K562 (cell line): Measurements from ENCODE around the gene WWOX. TPM values are rescaled to one million over a fixed set of nuclear protein-coding genes. Genes with fewer than 3 reads are reported as not detected.
A peak's percentile ranks its signal among the peaks of the same experiment; 100 is the strongest.

Experiments
- ARID1B ChIP-seq: fragments of 450-650 bp; IDR thresholded peaks from 2 replicates; pipeline ENCODE4 v1.6.1; 2016; ENCODE audit warnings: antibody characterized with exemption, mild to moderate bottlenecking, inconsistent platforms
- CREB3L1 ChIP-seq: fragments of 450-650 bp; IDR thresholded peaks from 2 replicates; pipeline ENCODE4 v1.6.1; 2014; ENCODE audit warnings: low read depth, mild to moderate bottlenecking, moderate library complexity, borderline replicate concordance
- HOXB6 ChIP-seq: fragments of 250-450 bp; sonication (Bioruptor Pico); IDR thresholded peaks from 2 replicates; pipeline ENCODE4 v1.5.1; 2022; ENCODE audit warnings: mild to moderate bottlenecking, borderline replicate concordance
- NFIC ChIP-seq: fragments of 450-650 bp; IDR thresholded peaks from 2 replicates; pipeline ENCODE4 v1.6.1; 2017; ENCODE audit warnings: mild to moderate bottlenecking, inconsistent platforms
- PBX2 ChIP-seq, 2 experiments: IDR thresholded peaks in 1 of 2; conservative IDR thresholded peaks in 1 of 2; 2 replicates each; pipeline ENCODE4 v1.6.1; 2016; ENCODE audit warnings: low read depth in 2 of 2, mild to moderate bottlenecking in 1 of 2, missing compliant biosample characterization in 1 of 2, missing genetic modification characterization in 1 of 2, moderate library complexity in 1 of 2
- RCOR1 ChIP-seq, 2 experiments: IDR thresholded peaks; 2 replicates each; pipeline ENCODE4 v1.6.1; 2012; ENCODE audit warnings: low read depth in 2 of 2, low read length in 2 of 2, borderline replicate concordance in 1 of 2, improper control_type of control experiment in 1 of 2
- TAL1 ChIP-seq: fragments of 450-650 bp; IDR thresholded peaks from 2 replicates; pipeline ENCODE4 v1.6.1; 2016; ENCODE audit warnings: mild to moderate bottlenecking
- TRIM24 ChIP-seq, 2 experiments: fragments of 450-650 bp; IDR thresholded peaks; 2 replicates each; pipeline ENCODE4 v1.6.1; 2016
- XRCC5 ChIP-seq: fragments of 200-400 bp; formaldehyde crosslinking; IDR thresholded peaks from 2 replicates; pipeline ENCODE4 v1.6.1; 2017; ENCODE audit warnings: low read depth, mild to moderate bottlenecking, low read length
- ZMIZ1 ChIP-seq, 2 experiments: fragments of 150-350 bp in 1 of 2; IDR thresholded peaks; 2 replicates each; pipeline ENCODE4 v1.6.1; 2012 to 2016; ENCODE audit warnings: low read depth in 2 of 2, low read length in 2 of 2, mild to moderate bottlenecking in 1 of 2, moderate library complexity in 1 of 2
- ZNF407 ChIP-seq: fragments of 450-650 bp; IDR thresholded peaks from 2 replicates; pipeline ENCODE4 v1.6.1; 2016; ENCODE audit warnings: low read depth
- polyA plus RNA-seq, 8 experiments: library from polyadenylated mRNA; depleted of rRNA in 4 of 8; stranded (reverse) in 5 of 8; unstranded in 3 of 8; fragments of >200 nt; fragmentation: Nextera tagmentation in 2 of 8; fragmentation: Illumina TruSeq in 1 of 8; extraction: Ambion mirVana in 2 of 8; extraction: Trizol in 1 of 8; gene quantifications; 2 replicates each; pipeline versions ENCODE4 v1.2.1 to v1.2.3, GENCODE V29; 2011 to 2014; ENCODE audit warnings: inconsistent platforms in 1 of 8, missing spikeins in 1 of 8
- total RNA-seq, 7 experiments: library from RNA; depleted of rRNA in 6 of 7; stranded (reverse); fragments of >200 nt in 6 of 7; fragmentation: Illumina TruSeq in 2 of 7; extraction: Trizol in 2 of 7; gene quantifications; 2 replicates each; pipeline versions ENCODE4 v1.2.1 to v1.2.3, GENCODE V29; 2011 to 2021; ENCODE audit warnings: low replicate concordance in 1 of 7

The WWOX gene
- total and polyA plus RNA-seq, 9 of the 15 experiments (the other 6 are each of a cell fraction or from before 2014, with no cell fraction given) = 1.6 to 22.7 (median 8.1) TPM

GRCh38 chr16:78993346-78993745 lies 893.9 kb downstream of the WWOX start (continued):
- TF ChIP-seq ZNF407 (0 out of 2 replicates have a peak, but pooled peaks have one; percentile 46), NFIC (peak; percentile 74), TAL1 (peak; percentile 93), RCOR1 (IDR thresholded peaks at IDR 0.05; ENCODE audit: borderline replicate concordance in 1 of 2, low read depth in 2 of 2, low read length in 2 of 2) (peak in 1 of 2 experiments; percentile 35; a peak in 1 of 4 replicates), ZMIZ1 (IDR thresholded peaks at IDR 0.05; ENCODE audit: low read depth in 2 of 2, low read length in 2 of 2) (0 out of 4 replicates have a peak, but pooled peaks of 1 of the 2 experiments have one; percentile 39), XRCC5 (no peak), CREB3L1 (no peak), TRIM24 (IDR thresholded peaks at IDR 0.05) (peak in 1 of 2 experiments; percentile 72; a peak in 1 of 4 replicates), HOXB6 (CRISPR knock-in tag) (no peak), PBX2 (CRISPR knock-in tag; IDR thresholded peaks at IDR 0.05; ENCODE audit: low read depth) (peak; percentile 21; the same call in 1 of the 2 replicates), PBX2 (tag; conservative IDR thresholded peaks at IDR 0.05; ENCODE audit: low read depth) (peak; percentile 77), ARID1B (peak; percentile 92)
